ENCODE data around the gene GRIN2D. TPM values are rescaled to one million over a fixed set of nuclear protein-coding genes. Genes with fewer than 3 reads are reported as not detected.

Gene GRIN2D
- total RNA-seq, 2 donors from 2014 or later, result 0.73 to 1.8 TPM

DNA sequence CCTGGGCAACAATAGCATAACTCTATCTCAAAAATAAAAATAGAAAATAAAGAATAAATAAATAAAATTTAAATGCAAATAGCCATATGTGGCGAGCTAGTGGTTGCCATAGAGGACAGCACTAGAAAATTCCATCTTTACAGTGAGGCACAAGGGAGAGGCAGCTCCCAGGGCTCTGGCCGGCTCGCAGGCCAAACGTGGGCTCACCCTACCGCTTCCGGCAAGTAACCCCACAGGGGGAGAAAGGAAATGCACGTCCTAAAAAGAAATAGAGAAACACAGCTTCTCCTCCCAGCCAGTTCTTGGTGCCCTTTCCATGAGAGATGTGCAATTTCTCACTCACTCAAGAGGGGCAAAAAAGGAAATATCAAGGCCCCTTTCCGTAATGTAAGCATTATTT is 39.9 kb downstream of the GRIN2D start:
- H3K36me3 ChIP-seq, result no peaks in the 10 kb centered on the region
- H3K27ac ChIP-seq, result no peak overlapping the region
- intact Hi-C loops (cut with DNase I), result no loop called here
- TF ChIP-seq POLR2A (IDR thresholded peaks at IDR 0.05), result no peak
- no peak for TF ChIP-seq POLR2AphosphoS5 (IDR thresholded peaks at IDR 0.05)
- TF ChIP-seq, protein P1, sequence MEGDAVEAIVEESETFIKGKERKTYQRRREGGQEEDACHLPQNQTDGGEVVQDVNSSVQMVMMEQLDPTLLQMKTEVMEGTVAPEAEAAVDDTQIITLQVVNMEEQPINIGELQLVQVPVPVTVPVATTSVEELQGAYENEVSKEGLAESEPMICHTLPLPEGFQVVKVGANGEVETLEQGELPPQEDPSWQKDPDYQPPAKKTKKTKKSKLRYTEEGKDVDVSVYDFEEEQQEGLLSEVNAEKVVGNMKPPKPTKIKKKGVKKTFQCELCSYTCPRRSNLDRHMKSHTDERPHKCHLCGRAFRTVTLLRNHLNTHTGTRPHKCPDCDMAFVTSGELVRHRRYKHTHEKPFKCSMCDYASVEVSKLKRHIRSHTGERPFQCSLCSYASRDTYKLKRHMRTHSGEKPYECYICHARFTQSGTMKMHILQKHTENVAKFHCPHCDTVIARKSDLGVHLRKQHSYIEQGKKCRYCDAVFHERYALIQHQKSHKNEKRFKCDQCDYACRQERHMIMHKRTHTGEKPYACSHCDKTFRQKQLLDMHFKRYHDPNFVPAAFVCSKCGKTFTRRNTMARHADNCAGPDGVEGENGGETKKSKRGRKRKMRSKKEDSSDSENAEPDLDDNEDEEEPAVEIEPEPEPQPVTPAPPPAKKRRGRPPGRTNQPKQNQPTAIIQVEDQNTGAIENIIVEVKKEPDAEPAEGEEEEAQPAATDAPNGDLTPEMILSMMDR (IDR thresholded peaks at IDR 0.05), result no peak
- H3K4me3 ChIP-seq, result no peak overlapping the region
- H3K4me1 ChIP-seq (replicated peaks), result no peaks in the 10 kb centered on the region
- H3K9me3 ChIP-seq, result no peaks in the 10 kb centered on the region
- no peaks in the 10 kb centered on the region for H3K27me3 ChIP-seq (replicated peaks; ENCODE audit: insufficient read depth)
- no peak for DNase-seq (ENCODE audit: low spot score)
- WGBS, result 59% methylated on average over 8 of the region's 8 CpGs

DNA sequence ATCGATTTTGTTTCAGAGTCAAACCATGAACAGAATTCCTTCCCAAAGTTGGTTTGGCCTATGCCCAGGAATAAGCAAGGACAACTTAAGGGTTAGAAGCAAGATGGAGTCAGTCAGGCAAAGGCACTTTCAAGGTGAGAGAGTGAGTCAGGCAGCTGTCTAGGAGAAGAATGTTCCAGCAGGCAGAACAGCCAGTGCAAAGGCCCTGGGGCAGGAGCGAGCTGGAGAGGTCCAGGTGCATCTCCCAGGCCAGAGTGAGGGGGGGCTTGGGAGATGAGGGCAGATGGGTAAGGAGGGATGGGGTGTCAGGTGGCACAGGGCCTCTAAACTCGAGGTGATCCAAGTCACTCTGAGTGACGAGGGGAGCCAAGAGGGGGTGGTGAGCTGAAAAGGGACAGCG is 43.1 kb downstream of the GRIN2D start:
- no peak overlapping the region for H3K4me3 ChIP-seq
- H3K4me1 ChIP-seq (replicated peaks), result no peaks in the 10 kb centered on the region
- TF ChIP-seq POLR2AphosphoS5 (IDR thresholded peaks at IDR 0.05), result no peak
- H3K36me3 ChIP-seq, result no peaks in the 10 kb centered on the region
- H3K27me3 ChIP-seq (replicated peaks; ENCODE audit: insufficient read depth), result no peaks in the 10 kb centered on the region
- H3K9me3 ChIP-seq, result no peaks in the 10 kb centered on the region
- no peak for DNase-seq (ENCODE audit: low spot score)
- WGBS, result 91% methylated on average over 5 of the region's 5 CpGs
- intact Hi-C loops (cut with DNase I), result no loop called here
- no peak overlapping the region for H3K27ac ChIP-seq

DNA sequence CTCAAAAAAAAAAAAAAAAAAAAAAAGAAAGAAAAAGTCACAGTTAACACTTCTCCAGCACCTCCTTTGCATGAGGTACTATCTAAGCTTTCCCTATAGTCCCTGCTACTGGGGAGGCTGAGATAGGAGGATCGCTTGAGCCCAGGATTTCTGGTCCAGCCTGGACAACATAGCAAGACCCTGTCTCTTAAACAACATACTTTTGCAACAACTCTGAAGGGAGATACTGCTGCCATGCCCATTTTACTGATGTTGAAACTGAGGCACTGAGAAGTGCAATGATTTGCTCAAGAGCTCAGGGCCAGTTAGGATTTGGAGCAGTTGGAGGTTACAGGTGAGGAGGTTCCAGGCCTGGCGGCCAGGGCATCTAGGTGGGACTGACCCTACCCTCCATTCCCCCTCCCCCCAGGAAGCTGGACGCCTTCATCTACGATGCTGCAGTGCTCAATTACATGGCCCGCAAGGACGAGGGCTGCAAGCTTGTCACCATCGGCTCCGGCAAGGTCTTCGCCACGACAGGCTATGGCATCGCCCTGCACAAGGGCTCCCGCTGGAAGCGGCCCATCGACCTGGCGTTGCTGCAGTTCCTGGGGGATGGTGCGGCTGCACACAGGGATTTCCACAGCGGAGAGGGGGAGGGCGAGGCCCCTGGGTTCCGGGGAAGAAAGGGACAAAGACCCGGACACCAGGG is 48.0 kb downstream of the GRIN2D start:
- Histone ChIP-seq H3K27ac (no peak overlapping the region), H3K27me3 (replicated peaks; ENCODE audit: insufficient read depth) (no peaks in the 10 kb centered on the region), H3K9me3 (no peaks in the 10 kb centered on the region), H3K4me3 (no peak overlapping the region), H3K36me3 (no peaks in the 10 kb centered on the region), H3K4me1 (replicated peaks) (peaks cover 4% of the 10 kb centered on the region)
- TF ChIP-seq POLR2A (IDR thresholded peaks at IDR 0.05) (no peak), POLR2AphosphoS5 (IDR thresholded peaks at IDR 0.05) (no peak)
- TF ChIP-seq, protein P1 (IDR thresholded peaks at IDR 0.05), result no peak
- 94% methylated on average over 20 of the region's 20 CpGs for WGBS
- DNase-seq (ENCODE audit: low spot score), result no peak
- intact Hi-C loops (cut with DNase I), result no loop called here

DNA sequence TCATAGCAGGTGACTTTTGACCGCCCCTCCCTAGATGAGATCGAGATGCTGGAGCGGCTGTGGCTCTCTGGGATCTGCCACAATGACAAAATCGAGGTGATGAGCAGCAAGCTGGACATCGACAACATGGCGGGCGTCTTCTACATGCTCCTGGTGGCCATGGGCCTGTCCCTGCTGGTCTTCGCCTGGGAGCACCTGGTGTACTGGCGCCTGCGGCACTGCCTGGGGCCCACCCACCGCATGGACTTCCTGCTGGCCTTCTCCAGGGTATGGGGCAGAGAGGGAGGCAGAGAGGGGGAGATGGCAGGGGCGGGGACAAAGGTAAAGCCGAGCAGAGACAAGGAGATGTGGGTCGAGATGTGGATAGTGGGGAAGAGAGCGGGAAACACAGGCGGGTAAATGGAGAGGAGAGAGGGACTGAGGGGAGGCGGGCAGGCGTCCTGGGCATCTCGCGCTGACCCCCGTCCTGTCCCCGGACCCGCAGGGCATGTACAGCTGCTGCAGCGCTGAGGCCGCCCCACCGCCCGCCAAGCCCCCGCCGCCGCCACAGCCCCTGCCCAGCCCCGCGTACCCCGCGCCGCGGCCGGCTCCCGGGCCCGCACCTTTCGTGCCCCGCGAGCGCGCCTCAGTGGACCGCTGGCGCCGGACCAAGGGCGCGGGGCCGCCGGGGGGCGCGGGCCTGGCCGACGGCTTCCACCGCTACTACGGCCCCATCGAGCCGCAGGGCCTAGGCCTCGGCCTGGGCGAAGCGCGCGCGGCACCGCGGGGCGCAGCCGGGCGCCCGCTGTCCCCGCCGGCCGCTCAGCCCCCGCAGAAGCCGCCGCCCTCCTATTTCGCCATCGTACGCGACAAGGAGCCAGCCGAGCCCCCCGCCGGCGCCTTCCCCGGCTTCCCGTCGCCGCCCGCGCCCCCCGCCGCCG is 48.9 kb downstream of the GRIN2D start:
- 39% methylated on average over 56 of the region's 94 CpGs for WGBS
- peak overlapping the region in 1 of 2 donors; percentile 23 for H3K4me3 ChIP-seq
- no peaks in the 10 kb centered on the region for H3K27me3 ChIP-seq (replicated peaks; ENCODE audit: insufficient read depth)

DNA sequence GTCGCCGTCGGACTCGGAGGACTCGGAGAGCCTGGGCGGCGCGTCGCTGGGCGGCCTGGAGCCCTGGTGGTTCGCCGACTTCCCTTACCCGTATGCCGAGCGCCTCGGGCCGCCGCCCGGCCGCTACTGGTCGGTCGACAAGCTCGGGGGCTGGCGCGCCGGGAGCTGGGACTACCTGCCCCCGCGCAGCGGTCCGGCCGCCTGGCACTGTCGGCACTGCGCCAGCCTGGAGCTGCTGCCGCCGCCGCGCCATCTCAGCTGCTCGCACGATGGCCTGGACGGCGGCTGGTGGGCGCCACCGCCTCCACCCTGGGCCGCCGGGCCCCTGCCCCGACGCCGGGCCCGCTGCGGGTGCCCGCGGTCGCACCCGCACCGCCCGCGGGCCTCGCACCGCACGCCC is 49.8 kb downstream of the GRIN2D start:
- intact Hi-C loops (cut with DNase I), result no loop called here
- Histone ChIP-seq H3K4me3 (peak overlapping the region; percentile 23 to 30), H3K27me3 (replicated peaks; ENCODE audit: insufficient read depth) (no peaks in the 10 kb centered on the region), H3K4me1 (replicated peaks) (peaks cover 4% of the 10 kb centered on the region), H3K36me3 (no peaks in the 10 kb centered on the region), H3K9me3 (no peaks in the 10 kb centered on the region), H3K27ac (no peak overlapping the region)
- WGBS, result 2% methylated on average over 9 of the region's 60 CpGs
- DNase-seq (ENCODE audit: low spot score), result no peak
- TF ChIP-seq POLR2A (IDR thresholded peaks at IDR 0.05), result no peak
- TF ChIP-seq, protein P1 (IDR thresholded peaks at IDR 0.05), result no peak
- TF ChIP-seq POLR2AphosphoS5 (IDR thresholded peaks at IDR 0.05), result no peak

More for the DNA sequence above, 48.9 kb downstream of the GRIN2D start:
- Histone ChIP-seq H3K4me1 (replicated peaks) (peaks cover 4% of the 10 kb centered on the region), H3K36me3 (no peaks in the 10 kb centered on the region), H3K27ac (no peak overlapping the region), H3K9me3 (no peaks in the 10 kb centered on the region)
- no peak for DNase-seq (ENCODE audit: low spot score)
- TF ChIP-seq POLR2A (IDR thresholded peaks at IDR 0.05), result no peak
- no peak for TF ChIP-seq POLR2AphosphoS5 (IDR thresholded peaks at IDR 0.05)
- TF ChIP-seq, protein P1 (IDR thresholded peaks at IDR 0.05), result no peak
- intact Hi-C loops (cut with DNase I), result no loop called here
